ENCODE data around the gene ZNF134.

The ZNF134 gene

GRCh38 chr19:57642396-57643046 lies 28.5 kb downstream of the ZNF134 start:
- Histone ChIP-seq H3K27ac (no peak overlapping the region), H3K4me3 (ENCODE audit: low read depth, low read length) (no peak overlapping the region), H3K27me3 (replicated peaks) (no peaks in the 10 kb centered on the region), H3K36me3 (replicated peaks) (peaks cover 31% of the 10 kb centered on the region)
- no peak for TF ChIP-seq CTCF (IDR thresholded peaks at IDR 0.05; ENCODE audit: low read depth, low read length, missing control alignments)
- in situ Hi-C loops (cut with HindIII; ENCODE audit: low pct_ligation_motif_present, low sequenced_read_pairs), result no loop called here
- DNase-seq, result no peak

- TF ChIP-seq CTCF (IDR thresholded peaks at IDR 0.05; ENCODE audit: low read depth, low read length, missing control alignments), result no peak
Observed at GRCh38 chr19:57643734-57644133, 29.7 kb downstream of the ZNF134 start.

GRCh38 chr19:57648331-57649003 lies 34.4 kb downstream of the ZNF134 start:
- DNase-seq, result no peak
- no peak for TF ChIP-seq CTCF (IDR thresholded peaks at IDR 0.05; ENCODE audit: low read depth, low read length, missing control alignments)
- Histone ChIP-seq H3K4me3 (ENCODE audit: low read depth, low read length) (no peak overlapping the region), H3K27me3 (replicated peaks) (no peaks in the 10 kb centered on the region), H3K36me3 (replicated peaks) (no peaks in the 10 kb centered on the region), H3K27ac (no peak overlapping the region)
- in situ Hi-C loops (cut with HindIII; ENCODE audit: low pct_ligation_motif_present, low sequenced_read_pairs), result no loop called here

More at GRCh38 chr19:57643734-57644133, 29.7 kb downstream of the ZNF134 start:
- Histone ChIP-seq H3K27me3 (replicated peaks) (no peaks in the 10 kb centered on the region), H3K4me3 (ENCODE audit: low read depth, low read length) (no peak overlapping the region), H3K36me3 (replicated peaks) (peaks cover 31% of the 10 kb centered on the region), H3K27ac (no peak overlapping the region)
- in situ Hi-C loops (cut with HindIII; ENCODE audit: low pct_ligation_motif_present, low sequenced_read_pairs), result no loop called here
- no peak for DNase-seq

GRCh38 chr19:57651654-57651996 lies 37.6 kb downstream of the ZNF134 start:
- Histone ChIP-seq H3K27me3 (replicated peaks) (no peaks in the 10 kb centered on the region), H3K4me3 (ENCODE audit: low read depth, low read length) (no peak overlapping the region), H3K36me3 (replicated peaks) (no peaks in the 10 kb centered on the region), H3K27ac (no peak overlapping the region)
- DNase-seq, result no peak
- no peak for TF ChIP-seq CTCF (IDR thresholded peaks at IDR 0.05; ENCODE audit: low read depth, low read length, missing control alignments)
- in situ Hi-C loops (cut with HindIII; ENCODE audit: low pct_ligation_motif_present, low sequenced_read_pairs), result no loop called here

GRCh38 chr19:57653689-57654088 lies 39.6 kb downstream of the ZNF134 start:
- no peaks in the 10 kb centered on the region for H3K36me3 ChIP-seq (replicated peaks)
- no peaks in the 10 kb centered on the region for H3K27me3 ChIP-seq (replicated peaks)
- in situ Hi-C loops (cut with HindIII; ENCODE audit: low pct_ligation_motif_present, low sequenced_read_pairs), result no loop called here
- no peak for DNase-seq
- no peak overlapping the region for H3K4me3 ChIP-seq (ENCODE audit: low read depth, low read length)
- TF ChIP-seq CTCF (IDR thresholded peaks at IDR 0.05; ENCODE audit: low read depth, low read length, missing control alignments), result no peak
- no peak overlapping the region for H3K27ac ChIP-seq

Data from brain microvascular endothelial cell (primary cell).